HG02973 (cell line): Measurements from ENCODE around the gene CREB3.

Experiments used
- ATAC-seq: cut with Tn5 transposase; IDR thresholded peaks from one replicate; pipeline ENCODE4 v1.9.1; 2021; ENCODE audit warnings: moderate library complexity; ENCODE audit not compliant: unreplicated experiment

Gene CREB3

GRCh38 chr9:35725362-35725761, 7.1 kb upstream of the CREB3 start:
- no peak for ATAC-seq

GRCh38 chr9:35726931-35727330, 5.5 kb upstream of the CREB3 start:
- no peak for ATAC-seq

- ATAC-seq, result no peak
Measured at GRCh38 chr9:35727676-35728040, 4.8 kb upstream of the CREB3 start.

- ATAC-seq, result no peak
Measured at GRCh38 chr9:35728041-35728971, 4.2 kb upstream of the CREB3 start.

- ATAC-seq, result no peak
Measured at GRCh38 chr9:35729101-35729500, 3.4 kb upstream of the CREB3 start.

GRCh38 chr9:35729700-35730485, 2.6 kb upstream of the CREB3 start:
- ATAC-seq, result no peak

- ATAC-seq, result no peak
Measured at GRCh38 chr9:35730486-35730854, 2.0 kb upstream of the CREB3 start.

- no peak for ATAC-seq
Measured at GRCh38 chr9:35731415-35732184, 866 bp upstream of the CREB3 start.

- no peak for ATAC-seq
Measured at GRCh38 chr9:35732800-35733541, 505 bp downstream of the CREB3 start.

GRCh38 chr9:35734096-35734495, 1.6 kb downstream of the CREB3 start:
- ATAC-seq, result no peak

- no peak for ATAC-seq
Measured at GRCh38 chr9:35736201-35736633, 3.8 kb downstream of the CREB3 start.

GRCh38 chr9:35737143-35737542, 4.7 kb downstream of the CREB3 start:
- no peak for ATAC-seq

GRCh38 chr9:35738186-35738585, 5.7 kb downstream of the CREB3 start:
- no peak for ATAC-seq

GRCh38 chr9:35738924-35739323, 6.5 kb downstream of the CREB3 start:
- no peak for ATAC-seq

- ATAC-seq, result no peak
Measured at GRCh38 chr9:35740243-35740642, 7.8 kb downstream of the CREB3 start.

GRCh38 chr9:35741740-35742139, 9.3 kb downstream of the CREB3 start:
- no peak for ATAC-seq

GRCh38 chr9:35743452-35743851, 11.0 kb downstream of the CREB3 start:
- ATAC-seq, result no peak

- no peak for ATAC-seq
Measured at GRCh38 chr9:35743880-35744518, 11.5 kb downstream of the CREB3 start.

- ATAC-seq, result no peak
Measured at GRCh38 chr9:35745569-35745968, 13.1 kb downstream of the CREB3 start.

GRCh38 chr9:35746583-35746982, 14.1 kb downstream of the CREB3 start:
- ATAC-seq, result no peak
